Heart right ventricle (tissue), 16 donors: ENCODE measurements around the gene POU3F1. TPM values are rescaled to one million over a fixed set of nuclear protein-coding genes. Genes with fewer than 3 reads are reported as not detected.

Experiments used
- ATAC-seq, 8 donors: fragments of 200-7000 bp; cut with Tn5 transposase; one replicate each; pipeline ENCODE4 v1.9.1; 2020; ENCODE audit warnings: mild to moderate bottlenecking in 8 of 8, moderate library complexity in 8 of 8, moderate number of reproducible peaks in 1 of 8
- DNase-seq, 2 donors: peaks; one replicate each; pipeline ENCODE4 v3.0.0-alpha.2; 2020
- H3K27ac ChIP-seq, 10 donors: fragments of 200-600 bp; sonication (generic) in 2 of 10; one replicate each; pipeline versions ENCODE4 v1.5.0 to v1.8.0; 2020 to 2022; ENCODE audit warnings: mild to moderate bottlenecking in 3 of 10
- H3K27me3 ChIP-seq, 7 donors: fragments of 200-600 bp; one replicate each; pipeline ENCODE4 v1.8.0; 2021 to 2022; ENCODE audit warnings: mild to moderate bottlenecking in 2 of 7
- H3K36me3 ChIP-seq, 9 donors: fragments of 200-600 bp; sonication (generic) in 1 of 9; one replicate each; pipeline versions ENCODE4 v1.5.0 to v1.8.0; 2020 to 2022; ENCODE audit warnings: mild to moderate bottlenecking in 2 of 9
- H3K4me1 ChIP-seq, 9 donors: fragments of 200-600 bp; sonication (generic) in 1 of 9; one replicate each; pipeline versions ENCODE4 v1.5.0 to v1.8.0; 2020 to 2022; ENCODE audit warnings: mild to moderate bottlenecking in 4 of 9
- H3K4me3 ChIP-seq, 10 donors: fragments of 200-600 bp; sonication (generic) in 2 of 10; one replicate each; pipeline versions ENCODE4 v1.5.0 to v1.8.0; 2020 to 2022; ENCODE audit warnings: mild to moderate bottlenecking in 7 of 10, moderate library complexity in 2 of 10
- H3K9me3 ChIP-seq, 11 donors: fragments of 200-600 bp in 10 of 11; sonication (generic) in 2 of 11; one replicate each; pipeline versions ENCODE4 v1.5.0 to v1.8.0; 2013 to 2022; ENCODE audit warnings: mild to moderate bottlenecking in 2 of 11, control low read depth in 1 of 11, moderate library complexity in 1 of 11
- CTCF ChIP-seq, 9 donors: fragments of 200-600 bp; sonication (generic) in 2 of 9; IDR thresholded peaks; one replicate each; pipeline versions ENCODE4 v1.5.0 to v1.8.0; 2021 to 2022; ENCODE audit warnings: antibody characterized with exemption in 9 of 9, mild to moderate bottlenecking in 5 of 9, moderate library complexity in 1 of 9
- WGBS, 2 donors: extraction: QIAGEN DNeasy Blood & Tissue Kit; methylation state at CpG; one replicate each; pipeline ENCODE4 v1.1.7; 2013; ENCODE audit warnings: inconsistent platforms in 1 of 2; 5-methylcytosine and 5-hydroxymethylcytosine counted together
- intact Hi-C, 10 donors: fragments of 100-400 bp; cut with DNase I; formaldehyde crosslinking; loops; one replicate each; pipeline versions ENCODE4 v1.11.1 to v1.14.2; 2022
- polyA plus RNA-seq, 2 donors: library from polyadenylated mRNA; stranded (reverse); fragments of 200-250 nt; gene quantifications; one replicate each; pipeline ENCODE4 v1.2.3, GENCODE V29; 2013
- total RNA-seq, 10 donors: library from RNA; stranded (reverse); fragmentation: NEBNext Ultra II Directional in 3 of 10; extraction: Animal tissue kit (Norgen Biotek cat#: 25700) in 3 of 10; gene quantifications; one replicate each; pipeline versions ENCODE4 v1.2.1 to v1.2.4, GENCODE V29; 2021 to 2023
- donor health status: Arrhythmogenic right ventricular cardiomyopathy.
- donor health status: ischemic (EF 13 %, LVEDD 7.1; RV severe dilation, severe dysfunction).
- donor health status: healthy with polysubstance abuse.
- donor health status: DM: no; HTN: yes; CAD: no.
- donor health status: DM: no; HTN: no; CAD: no.
- donor health status: ischemic (EF 25% LVEDD 6.9; RV normal size, moderate dysfunction).
- donor health status: ischemic (EF 25% LVEDD 5.7; RV mildly dilated, moderate dysfunction).
- donor health status: healthy.
- donor health status: DM: yes; HTN: yes; CAD: no.
- donor health status: Ischemic cardiomyopathy.
- donor health status: ischemic (EF 35%, LVEDD 5.7; RV mildly dilated, moderate dysfunction).
- donor health status: nonischemic (EF 11% LVEDD 7.7; RV severe dilation, severe dysfunction).
- donor health status: DM: yes; HTN: yes; CAD: no.
- donor health status: PGD.
- donor health status: ischemic (EF 29% LVEDD 5.4; RV normal size, mild dysfunction).
- donor health status: nonischemic (EF 23%, LVEDD 6.1; RV moderate dilation, normal function).

The POU3F1 gene
- total and polyA plus RNA-seq, 12 donors, result 0.03 to 0.22 (median 0.13) TPM; not detected in 9

GRCh38 chr1:38044221-38045215 lies 2.1 kb downstream of the POU3F1 start:
- H3K4me3 ChIP-seq, result peak overlapping the region in 5 of 10 donors; percentile 5 to 37 (median 20)
- no peak for ATAC-seq

GRCh38 chr1:38043036-38043747 lies 3.4 kb downstream of the POU3F1 start:
- ATAC-seq (no peak), DNase-seq (no peak)
- Histone ChIP-seq H3K27me3 (peaks cover 33 to 79% (median 69%) of the 10 kb centered on the region in 7 donors), H3K4me3 (no peak overlapping the region), H3K9me3 (no peaks in the 10 kb centered on the region), H3K36me3 (no peaks in the 10 kb centered on the region), H3K4me1 (peaks cover 9 to 26% (median 23%) of the 10 kb centered on the region in 9 donors), H3K27ac (no peak overlapping the region)
- no peak for TF ChIP-seq CTCF (IDR thresholded peaks at IDR 0.05)
- intact Hi-C loops, result loop anchor here in 6 of 10 donors (5.0 to 10.0 kb wide), 4 partner anchors 542 to 792 kb away; no protein-coding TSS in a partner anchor
- 85 to 87% methylated on average over 12 of the region's 12 CpGs for WGBS, 2 donors

More at GRCh38 chr1:38044221-38045215, 2.1 kb downstream of the POU3F1 start:
- no peak for TF ChIP-seq CTCF (IDR thresholded peaks at IDR 0.05)
- WGBS, 2 donors, result 5 to 6% methylated on average over 69 to 70 of the region's 70 CpGs
- Histone ChIP-seq H3K9me3 (no peaks in the 10 kb centered on the region), H3K27me3 (peaks cover 33 to 82% (median 75%) of the 10 kb centered on the region in 7 donors), H3K36me3 (no peaks in the 10 kb centered on the region), H3K27ac (no peak overlapping the region), H3K4me1 (peaks cover 9 to 26% (median 23%) of the 10 kb centered on the region in 9 donors)
- DNase-seq, result no peak
- intact Hi-C loops, result loop anchor here in 6 of 10 donors (5.0 to 10.0 kb wide), 6 partner anchors 93 to 1262 kb away; no protein-coding TSS in a partner anchor

- ATAC-seq, result no peak
- intact Hi-C loops, result loop anchor here in 6 of 10 donors (5.0 to 10.0 kb wide), 4 partner anchors 543 to 793 kb away; no protein-coding TSS in a partner anchor
- Histone ChIP-seq H3K9me3 (no peaks in the 10 kb centered on the region), H3K27ac (no peak overlapping the region), H3K4me1 (peaks cover 9 to 20% (median 17%) of the 10 kb centered on the region in 9 donors), H3K36me3 (no peaks in the 10 kb centered on the region), H3K4me3 (no peak overlapping the region), H3K27me3 (peaks cover 33 to 70% (median 66%) of the 10 kb centered on the region in 7 donors)
- TF ChIP-seq CTCF (IDR thresholded peaks at IDR 0.05), result no peak
- DNase-seq, result no peak
- WGBS, 2 donors, result 77 to 81% methylated on average over 21 of the region's 21 CpGs
Observed at GRCh38 chr1:38041936-38042834, 4.4 kb downstream of the POU3F1 start.
